IPS-18c (cell line): ENCODE data around the gene MYRF.

Experiments used
- H3K4me3 ChIP-seq: 2 replicates; pipeline ENCODE4 v1.7.0; 2013; ENCODE audit warnings: low read depth, mild to moderate bottlenecking, low read length, moderate library complexity; ENCODE audit not compliant: insufficient read depth
- H3K9me3 ChIP-seq: one replicate; pipeline ENCODE4 v1.6.1; 2013; ENCODE audit warnings: mild to moderate bottlenecking, low read length, moderate library complexity; ENCODE audit not compliant: control insufficient read depth, insufficient read depth

MYRF gene

GRCh38 chr11:61793083-61793828 lies 40.8 kb downstream of the MYRF start:
- no peaks in the 10 kb centered on the region for H3K9me3 ChIP-seq
- H3K4me3 ChIP-seq, result peak overlapping the region; percentile 91

- Histone ChIP-seq H3K4me3 (peak overlapping the region; percentile 91), H3K9me3 (no peaks in the 10 kb centered on the region)
Observed at GRCh38 chr11:61793829-61794204, 41.4 kb downstream of the MYRF start.

- Histone ChIP-seq H3K4me3 (no peak overlapping the region), H3K9me3 (no peaks in the 10 kb centered on the region)
Observed at GRCh38 chr11:61794579-61794978, 42.1 kb downstream of the MYRF start.

GRCh38 chr11:61795459-61795858 lies 43.0 kb downstream of the MYRF start:
- Histone ChIP-seq H3K4me3 (no peak overlapping the region), H3K9me3 (no peaks in the 10 kb centered on the region)

- Histone ChIP-seq H3K4me3 (no peak overlapping the region), H3K9me3 (no peaks in the 10 kb centered on the region)
Observed at GRCh38 chr11:61795876-61796526, 43.6 kb downstream of the MYRF start.

GRCh38 chr11:61797263-61797944 lies 45.0 kb downstream of the MYRF start:
- no peak overlapping the region for H3K4me3 ChIP-seq
- H3K9me3 ChIP-seq, result no peaks in the 10 kb centered on the region

- no peak overlapping the region for H3K4me3 ChIP-seq
- H3K9me3 ChIP-seq, result no peaks in the 10 kb centered on the region
Observed at GRCh38 chr11:61799665-61800284, 47.3 kb downstream of the MYRF start.

- Histone ChIP-seq H3K4me3 (no peak overlapping the region), H3K9me3 (no peaks in the 10 kb centered on the region)
Observed at GRCh38 chr11:61800331-61801281, 48.2 kb downstream of the MYRF start.

- no peaks in the 10 kb centered on the region for H3K9me3 ChIP-seq
Observed at GRCh38 chr11:61802605-61803004, 50.2 kb downstream of the MYRF start.

GRCh38 chr11:61803889-61804647 lies 51.6 kb downstream of the MYRF start:
- H3K9me3 ChIP-seq, result no peaks in the 10 kb centered on the region

More at GRCh38 chr11:61802605-61803004, 50.2 kb downstream of the MYRF start:
- no peak overlapping the region for H3K4me3 ChIP-seq

GRCh38 chr11:61805146-61805545 lies 52.7 kb downstream of the MYRF start:
- Histone ChIP-seq H3K4me3 (no peak overlapping the region), H3K9me3 (no peaks in the 10 kb centered on the region)

More at GRCh38 chr11:61803889-61804647, 51.6 kb downstream of the MYRF start:
- no peak overlapping the region for H3K4me3 ChIP-seq

- Histone ChIP-seq H3K4me3 (no peak overlapping the region), H3K9me3 (no peaks in the 10 kb centered on the region)
Observed at GRCh38 chr11:61806785-61807184, 54.3 kb downstream of the MYRF start.

- H3K4me3 ChIP-seq, result no peak overlapping the region
- no peaks in the 10 kb centered on the region for H3K9me3 ChIP-seq
Observed at GRCh38 chr11:61810671-61811175, 58.3 kb downstream of the MYRF start.

- no peak overlapping the region for H3K4me3 ChIP-seq
- no peaks in the 10 kb centered on the region for H3K9me3 ChIP-seq
Observed at GRCh38 chr11:61811831-61812230, 59.4 kb downstream of the MYRF start.

GRCh38 chr11:61812736-61813411 lies 60.4 kb downstream of the MYRF start:
- H3K9me3 ChIP-seq, result no peaks in the 10 kb centered on the region
- H3K4me3 ChIP-seq, result no peak overlapping the region
